NCI-H82 treated with DMSO at 0.1 percent for 48 hours (cell line): ENCODE results near the gene HDGFL2.
"Not testable (repeated sequence)": the region's sequence is repeated elsewhere in the genome, so short reads cannot be mapped to it uniquely, and the experiment has no call there.

Experiments used
- DNase-seq: peaks from one replicate; lab custom pipeline; 2025; ENCODE audit not compliant: unreplicated experiment; lab: John Stamatoyannopoulos, UW

HDGFL2 gene

GRCh38 chr19:4529924-4530522, 57.9 kb downstream of the HDGFL2 start:
- DNase-seq = no peak

- no peak for DNase-seq
Observed at GRCh38 chr19:4531562-4532165, 59.6 kb downstream of the HDGFL2 start.

DNA sequence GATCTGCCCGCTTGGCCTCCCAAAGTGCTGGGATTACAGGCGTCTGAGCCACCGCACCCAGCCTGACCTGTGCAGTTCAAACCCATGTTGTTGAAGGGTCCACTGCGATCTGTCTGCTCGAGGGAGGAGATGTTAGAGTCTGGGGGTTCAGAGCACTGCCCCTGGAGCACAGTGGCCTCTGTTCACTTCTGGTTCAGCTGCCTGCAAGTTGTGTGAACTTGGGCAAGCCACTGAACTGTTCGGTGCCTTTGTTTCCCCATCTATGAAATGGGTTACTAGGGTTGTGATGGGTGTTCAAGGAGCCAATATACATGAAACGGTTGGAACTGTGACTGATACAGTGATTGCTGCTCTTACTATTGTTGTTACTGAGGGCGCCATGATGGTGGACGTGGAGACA, 61.2 kb downstream of the HDGFL2 start:
- DNase-seq = no peak

DNA sequence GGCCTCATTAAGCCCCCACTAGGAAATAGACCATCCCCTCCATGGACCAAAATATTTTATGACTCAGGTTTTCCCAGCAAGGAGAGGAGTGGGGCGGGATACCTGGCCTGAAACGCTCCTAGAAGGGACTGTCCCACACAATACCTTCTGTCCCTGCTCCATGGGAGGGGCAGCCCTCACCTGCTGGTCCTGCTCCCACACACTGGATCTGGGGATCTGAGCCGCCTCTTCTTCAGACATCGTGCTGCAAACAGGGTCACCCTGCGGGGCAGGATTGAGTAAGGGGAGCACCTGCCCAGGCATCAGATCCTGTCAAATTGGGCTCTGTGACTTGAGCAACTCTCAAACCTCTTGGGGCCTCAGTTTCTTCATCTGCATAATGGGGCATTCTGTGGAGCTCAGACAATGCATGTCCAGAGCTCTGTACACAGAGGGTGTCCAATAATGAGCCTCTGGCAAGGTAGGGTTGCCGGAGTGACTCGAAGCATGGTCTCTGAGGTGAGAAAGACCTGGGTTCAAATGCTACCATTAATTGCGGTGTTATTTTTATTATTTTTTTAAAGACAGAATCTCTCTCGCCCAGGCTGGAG, 61.8 kb downstream of the HDGFL2 start:
- no peak for DNase-seq

GRCh38 chr19:4534836-4535658, 63.0 kb downstream of the HDGFL2 start, which contains the start of gene PLIN5:
Gene PLIN5, minus strand, starts transcription at chr19:4535224. Its CDS starts 1,150 bp downstream, at chr19:4534074.
- peak; percentile 58 for DNase-seq

DNA sequence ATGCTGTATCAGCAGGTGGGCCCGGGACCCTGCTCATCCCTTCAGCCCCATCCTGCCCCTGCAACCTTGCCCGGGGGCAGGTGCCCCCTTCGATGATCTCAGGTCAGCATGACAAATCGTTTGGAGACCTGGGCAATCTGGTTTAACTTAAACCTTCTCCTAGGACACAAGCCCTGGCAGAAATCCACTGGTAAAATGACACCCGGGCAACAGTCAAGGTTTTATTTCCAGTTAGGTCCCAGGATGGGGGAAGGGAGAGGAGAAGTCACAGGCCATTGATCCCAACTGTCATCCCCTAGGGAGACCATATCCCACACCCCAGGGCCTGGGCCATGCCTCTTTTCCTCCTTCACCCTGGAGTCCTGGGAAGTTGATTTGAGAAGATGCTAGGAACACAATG, 64.7 kb downstream of the HDGFL2 start:
- no peak for DNase-seq

- DNase-seq = no peak
Observed at GRCh38 chr19:4537953-4538600, 66.0 kb downstream of the HDGFL2 start.

GRCh38 chr19:4538601-4538954, 66.5 kb downstream of the HDGFL2 start:
- DNase-seq = no peak

DNA sequence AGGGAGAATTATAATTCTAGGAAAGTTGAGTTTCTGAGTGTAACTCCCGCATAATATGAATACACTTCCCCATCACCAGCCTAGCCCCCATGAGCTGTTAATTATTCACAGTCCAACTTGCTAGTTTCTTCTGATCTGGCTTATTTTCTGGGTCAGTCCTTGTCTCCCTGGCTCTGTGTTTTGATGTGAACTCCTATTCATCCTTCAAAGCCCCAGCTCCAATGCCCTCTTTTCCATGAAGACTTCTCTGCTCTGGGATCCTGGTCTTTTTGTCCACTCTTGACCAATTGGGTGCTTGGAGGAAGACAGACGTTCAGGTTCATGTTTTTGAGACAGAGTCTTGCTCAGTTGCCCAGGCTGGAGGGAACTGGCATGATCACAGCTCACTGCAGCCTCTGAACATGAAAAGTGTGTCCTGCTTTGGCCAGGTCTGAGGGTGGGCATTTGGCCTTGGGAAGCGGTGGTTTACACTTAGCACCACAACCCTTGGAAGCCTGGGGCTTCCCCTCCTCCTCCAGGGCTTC, 67.1 kb downstream of the HDGFL2 start:
- DNase-seq = no peak

DNA sequence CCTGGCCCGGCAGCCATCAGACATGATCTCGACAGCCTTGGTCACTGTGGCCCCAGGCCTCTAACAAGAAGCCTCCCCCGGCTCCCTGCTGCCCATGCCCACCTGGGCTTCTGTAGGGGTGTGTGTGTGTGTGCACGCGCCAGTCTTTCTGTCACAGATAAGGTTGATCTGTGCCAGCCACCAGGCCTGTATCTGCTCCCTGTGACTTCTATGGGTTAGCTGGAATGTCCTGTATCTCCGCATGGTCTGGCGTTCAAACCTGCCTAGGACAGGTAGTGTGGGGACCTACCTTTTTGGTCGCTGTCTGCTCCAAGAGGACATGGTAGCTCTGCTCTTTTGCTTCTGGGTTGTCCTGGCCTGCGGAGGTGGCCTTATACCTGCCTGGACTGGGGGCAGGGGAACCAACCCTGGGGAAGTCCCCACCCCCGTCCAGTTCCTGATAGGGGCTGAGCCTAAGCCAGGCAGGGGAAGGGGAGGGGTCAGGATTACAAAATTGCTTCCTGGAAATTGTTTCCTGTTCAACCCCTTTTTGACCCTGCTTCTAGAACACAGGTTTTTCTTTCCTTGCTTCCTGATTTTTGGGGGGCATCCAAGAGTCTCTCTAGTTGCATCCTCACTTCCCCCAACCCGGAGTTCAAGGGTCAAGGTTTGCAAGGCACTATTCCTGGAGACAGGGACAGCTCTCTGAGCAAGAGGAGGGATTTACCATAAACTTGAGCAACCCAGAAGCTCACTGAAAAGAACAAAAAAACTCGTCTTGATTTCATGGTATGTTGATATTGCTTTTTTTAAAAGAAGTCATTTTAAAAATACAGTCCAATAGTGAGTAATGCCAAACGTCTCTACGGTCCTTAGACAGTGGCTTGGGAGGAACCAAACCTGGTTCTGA, 67.8 kb downstream of the HDGFL2 start, which contains the start of gene LRG1:
TSS of gene LRG1 (minus strand) at position 344 of the 889 bp plus-strand sequence. CDS start at position 321, 23 bp downstream.
- DNase-seq = no peak

GRCh38 chr19:4541114-4541805, 69.2 kb downstream of the HDGFL2 start:
- no peak for DNase-seq

GRCh38 chr19:4541806-4542145, 69.7 kb downstream of the HDGFL2 start:
- DNase-seq = not testable (repeated sequence)

DNA sequence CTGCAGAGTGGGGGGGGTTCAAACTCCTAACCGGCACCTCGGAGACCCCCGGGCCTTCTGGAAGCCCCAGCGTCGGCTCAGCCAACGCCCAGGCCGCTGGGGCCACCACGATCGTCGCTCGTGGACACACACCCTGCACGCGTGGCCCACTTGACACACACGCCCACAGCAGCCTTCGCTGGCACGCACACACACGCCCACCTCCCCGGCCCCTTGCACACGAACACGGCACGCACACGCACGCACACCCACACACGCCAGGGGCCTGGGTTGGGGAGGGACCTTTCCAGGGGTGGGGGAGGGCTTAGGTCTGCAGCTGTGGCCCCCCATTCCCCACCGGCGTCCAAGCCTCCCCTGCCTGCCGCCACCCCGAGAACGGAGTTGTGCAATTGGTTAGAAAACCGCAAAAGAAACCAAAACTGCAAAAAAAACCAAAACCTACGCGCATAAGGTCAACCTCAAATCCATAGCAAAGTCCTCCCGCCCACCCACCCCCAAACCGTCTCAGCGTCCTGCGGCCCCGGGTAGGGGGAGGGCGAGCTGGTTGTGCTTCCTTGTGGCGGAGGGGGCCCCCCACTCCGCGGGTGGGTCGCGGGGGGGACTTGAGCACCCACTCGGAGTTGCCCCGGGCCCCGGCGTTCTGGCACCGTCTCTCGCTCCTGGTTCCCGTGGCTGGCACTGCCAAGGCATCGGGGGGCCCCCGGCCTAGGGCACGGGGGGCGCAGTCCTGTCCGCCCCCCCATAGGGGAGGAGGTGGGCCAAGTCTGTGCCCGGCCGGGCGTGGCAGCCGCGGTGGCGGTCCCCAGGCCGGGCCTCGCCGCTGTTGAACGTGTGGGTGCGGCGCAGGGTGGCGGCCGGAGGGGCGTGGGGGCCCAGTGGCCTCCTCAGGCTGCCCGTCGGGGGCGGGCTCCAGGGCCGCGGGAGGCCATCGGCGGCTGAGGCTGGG, 71.1 kb downstream of the HDGFL2 start:
- DNase-seq = no peak

GRCh38 chr19:4543842-4544647, 71.9 kb downstream of the HDGFL2 start:
- DNase-seq = no peak

DNA sequence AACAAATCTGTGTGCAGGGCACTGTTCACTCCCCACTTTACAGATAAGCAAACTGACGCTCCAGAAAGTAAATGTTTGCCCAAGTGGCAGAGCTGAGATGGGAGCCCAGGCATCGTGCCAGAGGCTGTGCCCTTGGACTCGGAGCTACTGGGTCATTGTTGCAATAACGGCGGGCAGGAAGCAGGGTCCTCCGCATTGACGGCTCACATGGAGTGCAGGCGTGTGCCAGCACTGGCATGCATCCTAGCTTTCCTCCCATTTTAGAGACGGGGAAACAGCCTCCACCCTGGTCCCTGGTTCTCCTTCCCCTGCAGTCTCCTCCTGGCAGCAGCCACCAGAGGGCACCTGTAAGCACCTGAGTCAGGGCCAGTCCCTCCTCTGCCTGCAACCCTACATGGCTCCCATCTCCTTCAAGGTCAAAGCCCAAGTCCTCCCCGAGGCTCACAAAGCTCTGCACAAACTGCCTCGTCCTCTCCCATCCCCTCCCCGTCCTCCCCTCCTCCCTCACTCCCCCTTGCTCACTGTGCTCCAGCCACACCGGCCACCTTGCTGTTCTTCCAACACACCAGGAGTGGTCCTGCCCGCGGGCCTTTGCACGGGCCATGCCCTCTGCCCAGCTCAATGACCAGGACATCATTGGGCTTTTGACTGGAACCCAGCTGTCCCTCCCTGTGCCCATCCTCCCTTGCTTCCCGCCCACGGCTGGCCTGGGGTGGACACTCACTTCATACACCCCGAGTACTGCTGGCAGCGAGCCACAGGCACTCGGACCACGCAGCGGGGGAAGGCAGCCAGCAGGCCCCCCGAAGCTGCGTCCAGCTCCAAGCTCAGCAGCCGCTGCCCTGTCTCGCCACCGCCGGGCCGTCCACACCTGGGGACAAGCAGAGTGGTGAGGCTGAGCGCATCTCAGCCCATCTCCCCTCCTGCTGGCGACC, 75.5 kb downstream of the HDGFL2 start:
- no peak for DNase-seq

DNA sequence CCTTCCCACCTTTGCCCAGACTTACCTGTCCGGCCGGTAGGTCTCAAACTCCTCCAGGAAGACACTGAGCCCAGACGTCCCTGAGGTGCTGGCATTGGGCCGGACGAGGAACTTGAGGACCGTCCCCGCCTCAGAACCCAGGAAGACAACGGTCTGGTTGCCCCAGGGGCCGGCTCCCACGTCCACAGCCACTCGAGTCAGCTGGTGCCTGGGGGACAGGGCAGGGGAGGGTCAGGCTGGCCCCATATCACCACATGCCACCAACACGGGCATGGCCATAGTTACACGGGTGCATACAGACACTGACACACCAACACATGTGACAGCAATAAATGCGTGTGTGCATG, 76.1 kb downstream of the HDGFL2 start:
- no peak for DNase-seq

DNA sequence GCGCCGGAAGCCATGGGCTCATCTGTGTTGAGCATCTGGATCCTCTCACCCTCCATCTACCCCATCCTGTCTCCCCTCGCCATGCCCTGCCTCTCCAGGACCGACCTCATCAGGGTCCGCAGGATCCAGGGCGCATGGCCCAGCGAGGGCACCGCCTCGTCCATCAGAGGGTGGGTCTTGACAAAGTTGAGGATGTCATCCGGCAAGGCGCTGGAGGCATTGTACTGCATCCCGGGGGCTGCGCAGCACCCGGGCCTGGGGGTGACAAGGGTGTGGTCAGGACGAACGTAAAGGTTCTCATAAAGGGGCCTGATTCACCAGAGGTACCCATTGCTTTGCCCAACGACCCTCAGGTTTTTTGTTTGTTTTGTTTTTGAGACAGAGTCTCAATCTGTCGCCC, 77.9 kb downstream of the HDGFL2 start:
- DNase-seq = no peak
